DMS153 treated with DMSO at 0.1 percent for 48 hours (cell line): ENCODE data around the gene CKMT2.

ENCODE experiments used
- DNase-seq: peaks from one replicate; lab custom pipeline; 2025; ENCODE audit not compliant: unreplicated experiment; lab: John Stamatoyannopoulos, UW

CKMT2 gene

DNA sequence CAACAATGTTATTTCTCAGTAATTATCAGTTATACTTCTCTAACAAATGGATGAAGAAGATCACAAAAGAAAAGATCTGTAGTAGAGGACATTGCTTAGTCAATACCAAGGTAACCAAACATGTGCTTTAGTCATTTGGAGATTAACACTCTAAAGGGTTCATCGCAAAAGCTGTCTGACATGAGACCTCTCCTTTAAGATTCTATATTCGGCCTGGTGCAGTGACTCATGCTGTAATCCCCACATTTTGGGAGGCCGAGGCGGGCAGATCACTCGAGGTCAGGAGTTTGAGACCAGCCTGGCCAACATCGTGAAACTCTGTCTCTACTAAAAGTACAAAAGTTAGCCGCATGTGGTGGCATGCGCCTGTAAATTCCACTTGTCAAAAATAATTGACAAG lies 18.3 kb upstream of the CKMT2 start:
- no peak for DNase-seq

DNA sequence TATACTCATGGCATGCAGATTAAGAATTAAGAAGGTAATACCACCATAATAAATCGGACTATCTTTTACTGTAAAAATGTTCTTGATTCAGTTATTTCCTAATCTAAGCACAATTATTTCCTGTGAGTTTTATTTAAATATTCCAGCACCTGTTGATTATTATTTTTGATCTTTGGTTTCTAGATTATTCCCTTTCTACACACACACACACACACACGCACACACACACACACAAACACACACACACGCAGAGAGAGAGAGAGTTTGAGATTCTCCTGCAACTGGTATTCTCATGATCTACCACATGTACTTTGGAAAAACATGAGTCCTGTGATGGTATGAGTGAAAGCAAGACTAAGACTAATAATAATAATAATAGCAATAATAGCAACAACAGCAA lies 17.0 kb upstream of the CKMT2 start:
- DNase-seq: no peak

DNA sequence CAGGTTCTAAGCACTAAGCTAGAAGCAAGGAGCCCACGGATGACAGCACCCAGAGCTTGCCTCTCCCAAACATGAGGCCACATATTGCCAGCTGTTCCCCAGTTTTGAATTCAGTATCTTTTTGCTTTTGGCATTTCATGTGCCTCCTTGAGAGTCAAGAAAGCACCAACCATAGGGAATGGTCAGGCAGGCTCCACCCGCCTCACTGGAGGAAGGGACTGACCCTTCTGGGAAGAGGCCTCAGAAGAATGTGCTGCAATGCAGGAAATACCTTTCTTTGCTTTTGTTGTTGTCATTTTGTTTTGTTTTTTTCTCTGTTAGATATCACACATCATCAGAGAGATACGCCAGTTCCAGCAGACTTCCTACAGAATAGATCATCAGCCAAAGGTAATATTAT lies 13.7 kb upstream of the CKMT2 start:
- DNase-seq: no peak

DNA sequence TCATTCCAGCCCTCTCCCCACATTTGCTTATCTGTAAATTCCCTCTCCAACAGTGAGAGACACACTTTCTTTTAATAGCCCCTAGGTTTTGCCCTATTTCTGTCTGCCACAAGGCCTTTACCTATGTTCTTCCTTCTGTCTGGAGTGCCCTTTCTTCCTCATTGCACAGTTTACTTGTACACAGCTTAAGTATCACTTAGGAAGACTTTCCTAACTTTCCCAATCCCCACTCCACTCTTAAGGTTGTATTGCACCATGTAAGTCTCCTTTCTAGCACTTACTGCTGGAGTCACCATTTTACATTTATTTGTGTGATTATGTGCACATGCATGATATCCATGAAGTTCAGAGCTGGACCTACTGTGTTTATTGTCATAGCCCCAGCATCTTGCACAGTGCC lies 10.8 kb upstream of the CKMT2 start:
- no peak for DNase-seq

DNA sequence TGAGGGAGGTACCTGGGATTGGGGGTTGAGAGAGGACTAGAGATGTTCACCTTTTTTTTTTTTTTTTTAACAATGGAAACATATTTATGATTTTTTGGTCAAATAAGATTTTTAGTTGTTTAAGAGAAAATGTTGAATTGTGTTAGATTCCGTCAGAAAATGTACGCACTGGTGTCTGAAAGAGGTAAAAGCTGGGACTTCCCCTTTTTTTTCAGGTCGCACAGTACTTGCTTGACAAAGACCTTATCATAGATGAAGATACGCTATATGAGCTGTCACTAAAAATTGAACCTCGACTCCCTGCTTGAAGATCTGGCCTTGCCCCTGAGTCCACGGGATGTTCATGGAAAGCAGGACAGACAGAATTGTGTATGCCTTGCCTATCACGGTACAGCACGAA lies 7.7 kb upstream of the CKMT2 start:
- no peak for DNase-seq

DNA sequence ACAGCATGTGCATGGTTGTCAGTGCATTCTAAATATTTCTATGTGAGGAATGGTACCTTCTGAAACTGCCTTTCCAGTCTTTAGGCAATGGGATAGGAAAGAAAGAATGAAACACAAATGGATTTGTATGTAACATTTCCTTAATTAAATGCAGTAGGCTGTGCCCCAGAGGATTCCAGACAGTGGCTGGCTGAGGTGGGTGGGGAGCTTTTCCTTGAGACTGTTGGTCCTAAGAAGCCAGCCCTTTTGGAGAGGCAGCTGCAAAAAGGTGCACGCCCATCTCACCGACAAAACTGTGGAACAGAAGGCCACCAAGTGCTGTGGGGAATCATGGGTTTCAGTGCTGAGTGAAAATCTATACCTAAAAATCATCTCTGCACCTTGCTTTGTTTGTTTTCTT lies 6.8 kb upstream of the CKMT2 start:
- DNase-seq: no peak

DNA sequence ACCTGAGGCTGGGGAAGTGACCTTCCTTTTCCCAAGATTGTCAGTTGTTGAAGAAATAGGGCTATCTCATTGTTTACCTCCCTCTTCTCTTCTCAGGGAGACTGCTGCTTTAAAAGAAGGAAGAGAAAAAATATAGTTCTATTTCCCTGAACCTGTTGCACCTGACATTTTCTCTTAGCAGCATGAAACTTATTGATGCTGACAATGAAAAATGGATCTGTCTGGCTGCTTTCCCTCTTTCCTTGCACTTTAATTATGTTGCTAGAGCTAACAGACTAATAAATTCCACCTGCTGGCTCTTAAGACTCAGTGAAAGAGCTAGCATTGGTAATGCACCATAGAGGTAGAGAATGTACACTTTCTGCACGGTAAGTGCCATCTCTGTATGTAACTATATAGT lies 6.2 kb upstream of the CKMT2 start:
- no peak for DNase-seq

DNA sequence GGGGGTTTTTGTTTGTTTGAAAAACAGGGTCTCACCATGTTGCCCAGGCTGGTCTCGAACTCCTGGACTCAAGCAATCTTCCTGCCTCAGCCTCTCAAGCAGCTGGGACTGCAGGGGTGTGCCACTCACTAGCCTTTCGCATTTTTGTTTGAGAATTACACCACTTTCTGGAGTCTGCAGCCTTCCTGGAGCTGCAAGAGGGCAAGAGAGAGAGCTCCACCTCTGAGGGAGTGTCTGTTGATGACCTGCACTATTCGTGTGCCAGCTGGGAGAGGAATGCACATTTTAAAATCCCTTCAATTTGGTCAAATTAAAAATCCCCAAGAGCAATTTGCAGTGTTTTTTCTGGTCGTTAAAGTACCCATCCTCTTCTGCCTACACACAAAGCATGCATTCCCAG lies 5.0 kb upstream of the CKMT2 start:
- DNase-seq: no peak

DNA sequence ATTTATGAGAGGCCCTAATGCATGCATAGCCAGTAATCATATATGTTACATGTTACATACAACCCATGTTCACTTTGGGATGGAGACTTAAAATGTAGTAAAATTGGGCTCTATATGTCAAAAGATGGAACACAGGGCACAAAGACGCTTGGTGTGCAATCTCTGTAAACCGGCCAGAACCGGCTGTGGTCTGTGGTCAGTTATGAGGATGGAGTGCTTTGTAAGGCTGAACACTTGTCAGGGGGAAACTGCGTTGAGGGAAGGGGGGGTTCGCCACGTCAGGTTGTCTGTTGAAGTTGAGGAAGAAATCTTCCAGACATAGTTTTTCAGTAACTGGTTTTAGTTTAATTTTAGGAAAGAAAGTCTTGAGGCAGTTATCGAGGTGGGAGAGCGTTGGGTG lies 2.7 kb upstream of the CKMT2 start:
- DNase-seq: no peak

DNA sequence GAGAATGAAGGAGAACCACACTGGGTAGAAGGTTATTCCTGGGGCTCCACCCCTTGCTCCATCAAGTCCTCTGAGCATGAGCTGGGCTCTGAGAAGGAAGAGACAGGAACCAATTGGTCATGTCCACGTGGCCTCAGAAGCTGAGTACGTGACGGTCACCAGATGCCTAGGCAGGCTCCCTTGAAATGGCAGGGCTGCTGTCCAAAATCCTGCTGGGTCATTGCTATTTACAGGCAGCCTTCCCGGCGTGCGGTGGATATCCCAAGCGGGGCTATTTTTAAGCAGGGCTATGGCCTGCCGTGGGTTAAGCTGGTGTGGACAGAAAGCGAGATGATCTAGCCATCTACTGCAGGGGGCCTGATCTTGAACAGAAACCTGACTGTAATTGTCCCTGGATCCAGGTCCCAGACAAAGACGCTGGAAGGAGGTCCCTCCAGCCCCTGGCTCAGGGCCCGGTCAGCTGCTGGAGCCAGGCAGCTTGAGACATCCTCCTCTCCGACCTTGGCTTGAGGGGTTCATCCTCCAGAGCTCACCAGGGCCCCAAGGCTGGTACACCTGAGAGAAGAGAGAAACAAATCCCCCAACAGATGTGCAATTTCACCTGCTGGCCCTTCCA lies 550 bp upstream of the CKMT2 start:
- DNase-seq: no peak

DNA sequence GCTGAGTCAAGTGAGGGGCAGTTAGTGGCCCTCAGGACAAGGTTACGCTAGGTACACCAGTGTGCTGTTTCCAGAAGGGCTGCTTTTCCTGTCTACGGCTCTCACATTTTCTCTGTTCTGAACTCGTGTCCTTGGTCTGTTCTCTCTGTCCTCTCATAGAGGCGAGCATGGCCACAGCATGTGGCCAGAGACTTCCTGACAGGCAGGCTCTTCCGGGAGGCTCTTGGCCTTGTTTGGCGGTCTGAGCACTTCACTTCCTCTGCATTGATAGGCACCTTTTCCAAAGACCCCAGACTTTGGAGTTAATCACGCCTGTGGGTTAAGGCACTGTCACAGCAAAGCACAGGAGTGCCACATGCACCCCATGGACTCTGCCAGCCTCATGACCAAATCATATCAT lies 1.2 kb downstream of the CKMT2 start:
- DNase-seq: no peak

DNA sequence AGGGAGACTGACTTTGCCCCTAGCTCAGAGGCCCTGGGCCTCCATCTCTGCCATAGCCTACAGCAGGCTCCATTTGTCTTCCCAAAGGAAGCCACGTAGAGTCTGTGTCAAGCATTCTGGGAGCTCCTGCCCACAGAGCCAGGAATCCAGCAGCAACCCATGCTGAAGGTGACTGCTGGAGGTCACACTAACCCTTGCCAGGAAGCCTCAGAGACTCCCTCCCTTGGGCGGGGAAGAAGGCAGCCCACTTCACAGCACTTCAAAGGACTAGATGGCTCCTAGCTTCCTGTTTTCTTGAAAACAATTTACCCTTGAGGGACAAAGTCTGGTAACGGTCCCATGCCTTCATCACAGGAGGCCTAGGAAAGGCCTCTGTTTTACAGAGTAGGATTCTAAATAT lies 1.7 kb downstream of the CKMT2 start:
- no peak for DNase-seq

DNA sequence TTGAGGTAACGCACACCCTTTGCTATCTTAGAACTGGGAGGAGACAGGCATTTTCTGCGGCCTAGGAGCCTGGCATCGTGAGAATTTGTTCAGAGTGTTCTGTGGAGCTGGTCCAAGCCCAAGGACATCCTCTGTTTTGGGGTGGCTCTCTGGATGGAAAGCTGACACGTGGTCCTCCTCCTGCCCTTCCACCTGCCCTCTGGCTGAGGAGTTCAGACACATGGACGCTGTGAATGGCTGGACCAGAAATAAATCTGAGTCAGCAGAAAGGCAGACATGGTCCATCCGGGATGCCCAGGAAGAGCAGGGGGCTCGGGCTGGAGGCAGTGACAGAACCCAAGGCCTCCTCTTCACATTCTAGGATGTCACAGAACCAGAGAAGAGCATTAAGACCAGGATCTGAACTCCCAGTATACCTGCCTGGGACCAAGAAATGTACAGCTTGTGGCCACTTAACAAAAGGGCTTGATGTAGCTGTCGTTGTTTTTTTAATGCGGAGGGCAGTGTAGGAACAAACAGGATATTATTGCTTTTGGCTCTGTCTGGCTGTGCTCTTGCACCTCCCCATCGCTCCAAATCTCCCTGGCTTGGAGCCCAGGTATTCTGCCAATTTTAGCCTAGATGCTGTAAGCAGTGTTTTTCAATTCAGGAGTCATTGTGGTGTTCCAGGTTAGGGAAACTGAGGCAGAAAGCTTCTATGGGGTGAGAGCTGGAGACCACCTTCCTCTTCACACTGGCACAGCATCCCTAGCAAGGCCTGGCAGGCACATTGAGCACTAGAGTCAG lies 2.4 kb downstream of the CKMT2 start:
- DNase-seq: no peak

DNA sequence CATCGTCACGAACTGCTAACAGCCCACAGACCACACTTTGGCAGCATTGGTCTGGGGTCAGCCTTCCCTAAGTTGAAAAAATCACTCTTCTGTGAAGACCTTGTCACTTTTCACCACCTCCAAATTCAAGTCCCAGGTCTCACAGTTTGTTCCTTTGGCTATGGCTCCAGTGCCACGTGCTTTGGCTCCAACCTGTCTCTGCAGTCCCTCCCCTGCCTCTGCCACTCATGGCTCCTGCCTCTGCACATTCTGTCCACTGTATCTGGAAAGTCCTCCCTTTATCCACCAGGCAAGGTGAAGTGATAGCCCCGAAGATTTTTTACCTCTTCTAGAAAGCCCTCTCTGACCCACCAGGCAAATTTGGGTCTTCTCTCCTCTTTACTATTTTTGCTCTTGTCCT lies 5.3 kb downstream of the CKMT2 start:
- no peak for DNase-seq

DNA sequence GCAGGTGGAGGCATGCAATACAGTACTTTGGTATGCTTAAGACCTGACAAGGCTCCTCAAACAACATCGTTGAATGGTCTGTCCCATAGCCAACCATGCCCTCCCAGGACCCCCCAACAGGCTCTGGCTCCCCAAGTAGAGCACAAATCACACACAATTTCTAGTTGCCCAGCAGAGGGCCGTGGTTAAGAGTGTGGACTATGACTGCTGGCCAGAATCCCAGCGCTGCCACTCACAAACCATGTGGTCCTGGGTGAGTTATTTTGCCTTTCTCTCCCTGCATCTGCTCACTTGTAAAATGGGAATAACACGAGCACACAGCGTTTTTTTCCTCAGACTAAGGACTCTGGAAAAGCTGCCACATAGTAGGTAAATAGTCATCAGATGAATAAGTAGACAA lies 6.5 kb downstream of the CKMT2 start:
- no peak for DNase-seq

DNA sequence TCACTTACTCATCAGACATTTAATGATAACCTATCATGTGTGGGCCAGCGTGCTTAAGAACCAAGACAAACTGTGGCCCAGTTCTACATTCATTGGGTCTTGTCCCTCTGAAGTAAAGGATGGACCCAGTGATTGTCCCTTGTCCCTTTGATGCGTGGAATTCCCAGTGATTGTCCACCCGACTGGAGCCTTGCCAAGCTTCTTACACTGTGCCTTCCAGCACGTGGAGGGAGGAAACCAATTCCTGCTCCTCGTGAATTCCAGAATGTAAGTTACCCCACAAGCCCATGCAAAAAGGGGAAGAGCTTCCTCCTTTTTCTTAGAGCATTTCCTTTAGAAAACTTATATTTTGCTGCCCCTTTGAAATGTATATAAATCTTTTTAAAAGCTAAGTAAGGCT lies 7.9 kb downstream of the CKMT2 start:
- no peak for DNase-seq

DNA sequence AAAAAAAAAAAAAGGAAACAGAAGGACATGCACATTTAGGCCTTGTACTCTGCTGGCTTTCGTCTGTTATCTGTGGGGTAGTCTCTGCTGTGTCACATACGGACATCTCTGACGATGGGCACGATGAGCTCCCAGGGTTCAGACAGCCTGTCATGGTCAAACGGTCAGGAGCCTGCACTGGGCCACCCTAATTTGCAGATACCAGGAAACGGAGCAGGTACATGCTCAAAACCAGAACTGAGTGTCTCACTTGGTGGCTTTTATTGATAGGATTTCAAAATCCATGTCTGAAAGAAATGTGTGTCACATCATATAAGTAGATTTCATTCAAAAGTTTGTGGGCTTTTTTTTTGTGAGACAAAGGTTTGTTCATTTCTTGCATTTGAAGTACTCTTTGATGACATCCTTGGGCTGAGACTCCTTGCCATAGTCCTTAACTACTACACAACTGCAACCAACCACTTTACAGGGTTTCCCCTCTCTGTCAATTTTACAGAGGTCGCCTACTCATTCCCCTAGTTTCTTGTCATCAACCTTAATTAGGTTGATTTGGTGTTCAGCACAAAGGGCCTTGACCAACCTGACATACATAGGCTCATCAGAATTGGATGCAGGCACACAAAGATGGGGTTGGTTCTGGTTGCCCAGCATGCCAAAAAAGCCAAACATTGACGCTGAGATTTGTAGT lies 9.0 kb downstream of the CKMT2 start:
- DNase-seq: no peak

DNA sequence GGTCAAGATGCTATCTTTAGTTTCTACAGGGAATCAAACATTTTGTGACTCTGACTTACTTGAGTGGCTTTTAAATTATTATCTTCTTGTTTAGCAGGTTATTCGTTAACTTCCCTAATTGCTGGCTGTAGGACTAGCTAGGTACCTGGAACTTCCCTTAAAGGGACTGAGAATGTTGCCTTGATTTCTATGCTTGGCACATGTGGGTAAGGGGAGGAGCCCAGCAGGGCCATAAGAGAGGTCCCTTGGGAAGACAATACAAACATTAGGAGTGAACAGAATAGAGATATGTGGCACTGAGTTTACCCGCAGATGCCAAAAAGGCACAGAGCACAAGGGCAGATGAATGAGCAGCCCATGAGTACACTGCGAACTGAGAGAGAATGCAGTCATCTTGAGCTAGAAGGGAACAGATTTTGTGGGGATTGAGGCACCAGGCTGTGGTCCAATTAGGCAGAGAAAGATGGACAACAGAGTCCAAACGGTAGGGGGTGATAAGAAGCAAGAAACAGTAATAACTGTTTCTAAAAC lies 9.8 kb downstream of the CKMT2 start:
- DNase-seq: peak; percentile 44

DNA sequence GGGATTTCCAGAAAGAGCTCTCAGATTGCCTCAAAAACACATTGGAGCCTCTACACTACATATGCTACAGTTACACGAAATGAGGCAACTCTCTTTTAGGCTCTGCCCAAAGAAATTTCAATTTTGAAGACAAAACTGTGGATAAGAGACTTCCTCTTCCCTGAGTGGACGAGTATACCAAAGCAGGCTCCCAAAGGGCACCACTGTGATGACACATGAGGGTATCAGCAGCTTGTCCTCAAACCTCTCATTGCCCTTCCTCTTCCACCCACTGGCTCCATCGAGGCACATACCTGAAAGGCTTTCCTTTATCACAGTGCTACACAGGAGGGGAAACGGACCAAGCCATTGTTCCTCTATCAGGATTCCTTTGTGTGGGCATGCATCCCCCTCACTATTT lies 11.3 kb downstream of the CKMT2 start:
- DNase-seq: no peak

DNA sequence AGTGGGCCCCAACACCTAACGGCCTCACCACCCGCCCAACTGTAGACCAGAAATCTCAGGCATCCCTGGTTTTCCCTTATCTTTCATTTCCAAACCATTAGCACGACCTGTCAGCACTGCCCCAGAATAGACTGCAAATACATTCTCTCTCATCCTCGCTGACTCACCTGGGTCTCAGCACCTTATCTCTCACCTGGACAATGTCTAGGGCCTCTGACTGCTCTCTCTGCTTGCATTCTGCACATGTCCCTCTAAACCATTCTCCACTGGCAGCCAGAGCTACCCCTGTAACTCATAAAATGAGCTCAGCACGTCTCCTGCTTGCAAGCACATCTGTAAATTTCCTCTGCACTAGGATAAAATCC lies 12.7 kb downstream of the CKMT2 start:
- no peak for DNase-seq

DNA sequence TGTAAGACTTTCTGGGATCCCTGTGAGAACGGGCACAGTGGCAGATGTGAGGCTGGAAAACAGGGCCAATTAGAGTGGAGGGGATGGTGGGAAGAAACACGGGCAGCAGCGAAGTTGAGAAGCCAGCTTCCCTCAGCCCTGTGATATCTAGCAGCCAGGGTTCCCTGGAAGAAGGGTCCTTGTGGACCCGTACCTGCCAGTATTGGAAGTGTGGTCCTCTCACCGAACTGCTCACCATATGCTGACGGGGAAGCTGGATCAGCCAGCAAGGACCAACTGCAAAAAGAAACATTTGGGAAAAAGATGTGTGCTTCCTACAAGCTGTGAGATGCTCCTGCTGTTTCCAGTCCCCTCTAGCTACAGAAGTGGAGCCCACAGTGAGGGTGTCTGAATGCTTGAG lies 13.6 kb downstream of the CKMT2 start:
- no peak for DNase-seq

DNA sequence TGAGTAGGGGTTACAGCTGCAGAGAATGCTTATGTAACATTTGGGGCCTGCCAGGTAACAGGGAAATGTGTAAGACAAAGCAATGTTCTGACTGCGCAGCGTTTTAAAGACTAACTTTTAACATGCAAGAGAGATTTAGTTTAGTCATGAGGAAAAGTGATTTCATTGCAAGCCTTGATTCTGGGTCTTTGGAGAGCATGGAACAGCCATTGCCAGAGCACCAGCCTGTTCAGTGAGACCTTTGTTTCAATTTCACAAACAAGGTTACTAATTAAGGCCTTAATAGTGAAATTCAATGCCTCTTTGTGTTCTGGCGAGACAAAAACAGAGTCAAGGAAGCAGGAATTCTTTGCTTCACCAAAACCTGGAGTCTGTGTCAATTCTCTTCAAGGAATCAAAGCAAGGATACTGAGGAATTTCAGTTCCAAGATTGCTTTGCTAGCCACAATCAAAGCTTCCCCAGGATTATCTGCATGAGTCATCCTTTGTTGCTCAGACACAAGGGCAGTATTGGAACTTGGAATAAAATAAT lies 14.4 kb downstream of the CKMT2 start:
- no peak for DNase-seq
